WERI-Rb-1 (cell line): ENCODE results near the gene ZNF814.
"Not testable (repeated sequence)": the region's sequence is repeated elsewhere in the genome, so short reads cannot be mapped to it uniquely, and the experiment has no call there.

Experiments
- DNase-seq: peaks from one replicate; pipeline ENCODE4 v3.0.0-alpha.2; 2020
- H3K27ac ChIP-seq: fragments of 250-450 bp; sonication (Bioruptor Pico); 2 replicates; pipeline ENCODE4 v1.5.1; 2020; ENCODE audit warnings: mild to moderate bottlenecking, moderate library complexity
- H3K27me3 ChIP-seq: fragments of 250-450 bp; sonication (Bioruptor Pico); 2 replicates; pipeline ENCODE4 v1.5.1; 2021; ENCODE audit warnings: mild to moderate bottlenecking, low read depth, moderate library complexity; ENCODE audit not compliant: insufficient read depth, severe bottlenecking
- H3K36me3 ChIP-seq: fragments of 250-450 bp; sonication (Bioruptor Pico); 2 replicates; pipeline ENCODE4 v1.5.1; 2020; ENCODE audit warnings: mild to moderate bottlenecking, moderate library complexity
- H3K4me3 ChIP-seq: 2 replicates; pipeline ENCODE4 v1.5.1; 2011; ENCODE audit warnings: low read depth, mild to moderate bottlenecking, control low read depth, low read length
- H3K9me3 ChIP-seq: fragments of 250-450 bp; sonication (Bioruptor Pico); 2 replicates; pipeline ENCODE4 v1.5.1; 2021; ENCODE audit warnings: mild to moderate bottlenecking, moderate library complexity; ENCODE audit not compliant: severe bottlenecking
- TF ChIP-seq, protein P1 (sequence below): IDR thresholded peaks from 2 replicates; pipeline ENCODE4 v1.5.1; 2011; ENCODE audit warnings: low read depth, mild to moderate bottlenecking, control low read depth, inconsistent platforms, low read length

The ZNF814 gene

DNA sequence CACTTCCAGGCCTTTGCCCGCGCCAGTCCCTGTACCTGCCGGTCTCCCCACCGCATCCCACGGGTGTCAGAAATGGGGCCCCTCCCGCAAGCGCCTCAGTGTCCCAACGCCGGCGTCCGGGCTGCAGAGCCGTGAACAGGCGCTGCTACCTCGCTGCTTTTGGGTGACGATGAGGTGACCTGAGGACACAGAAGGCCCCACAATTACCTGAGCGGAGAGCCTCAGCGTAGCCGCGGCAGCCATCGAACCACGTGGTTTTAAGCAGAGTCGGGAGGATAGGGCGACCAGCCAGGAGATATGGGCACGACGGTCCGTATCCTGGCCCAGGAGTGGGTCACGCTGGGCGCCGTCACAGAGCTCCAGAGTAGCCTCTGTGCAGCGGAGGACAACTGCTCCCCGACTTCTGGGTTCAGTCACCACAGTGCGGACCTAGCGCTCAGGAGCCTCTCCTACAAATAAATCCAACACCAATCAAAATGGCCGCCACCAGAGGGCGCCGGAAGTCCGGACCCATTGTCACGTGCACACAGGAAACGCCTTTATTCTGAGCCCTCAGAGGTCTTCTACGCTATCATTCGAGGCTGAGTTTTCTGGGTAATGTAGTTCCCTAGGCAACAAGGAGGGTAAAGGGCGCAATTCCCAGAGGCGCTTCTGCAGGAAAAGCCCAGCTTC, at the start of gene ZNF814:
TSS of gene ZNF814 (minus strand) at position 478 of the 672 bp plus-strand sequence. CDS start at position 243, 235 bp downstream.
- Histone ChIP-seq H3K36me3 (peaks cover 31% of the 10 kb centered on the region), H3K27me3 (no peaks in the 10 kb centered on the region), H3K4me3 (peak within 1 kb of the TSS; percentile 99), H3K9me3 (peaks cover 4% of the 10 kb centered on the region), H3K27ac (peak within 1 kb of the TSS; percentile 88)
- TF ChIP-seq, protein P1, sequence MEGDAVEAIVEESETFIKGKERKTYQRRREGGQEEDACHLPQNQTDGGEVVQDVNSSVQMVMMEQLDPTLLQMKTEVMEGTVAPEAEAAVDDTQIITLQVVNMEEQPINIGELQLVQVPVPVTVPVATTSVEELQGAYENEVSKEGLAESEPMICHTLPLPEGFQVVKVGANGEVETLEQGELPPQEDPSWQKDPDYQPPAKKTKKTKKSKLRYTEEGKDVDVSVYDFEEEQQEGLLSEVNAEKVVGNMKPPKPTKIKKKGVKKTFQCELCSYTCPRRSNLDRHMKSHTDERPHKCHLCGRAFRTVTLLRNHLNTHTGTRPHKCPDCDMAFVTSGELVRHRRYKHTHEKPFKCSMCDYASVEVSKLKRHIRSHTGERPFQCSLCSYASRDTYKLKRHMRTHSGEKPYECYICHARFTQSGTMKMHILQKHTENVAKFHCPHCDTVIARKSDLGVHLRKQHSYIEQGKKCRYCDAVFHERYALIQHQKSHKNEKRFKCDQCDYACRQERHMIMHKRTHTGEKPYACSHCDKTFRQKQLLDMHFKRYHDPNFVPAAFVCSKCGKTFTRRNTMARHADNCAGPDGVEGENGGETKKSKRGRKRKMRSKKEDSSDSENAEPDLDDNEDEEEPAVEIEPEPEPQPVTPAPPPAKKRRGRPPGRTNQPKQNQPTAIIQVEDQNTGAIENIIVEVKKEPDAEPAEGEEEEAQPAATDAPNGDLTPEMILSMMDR, result no peak
- DNase-seq, result peak; percentile 92

DNA sequence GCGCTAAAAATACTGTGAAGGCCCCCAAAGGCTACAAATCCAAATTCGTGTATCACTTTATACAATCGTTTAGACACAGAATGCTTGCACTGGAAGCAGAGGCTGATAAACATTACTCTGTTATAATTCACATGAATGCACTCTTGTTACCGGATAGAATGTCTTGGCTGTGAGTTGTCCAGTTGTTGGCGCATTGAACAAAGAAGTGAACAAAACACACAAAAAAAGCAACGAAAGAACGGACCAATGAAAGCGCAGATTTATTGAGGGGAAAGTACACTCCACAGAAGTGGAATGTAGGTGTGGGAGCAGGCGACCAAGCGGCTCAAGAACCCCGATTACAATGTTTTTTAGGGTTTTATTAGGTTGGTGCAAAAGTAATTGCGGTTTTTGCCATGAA, 46.9 kb upstream of the ZNF814 start:
- H3K27me3 ChIP-seq, result no peaks in the 10 kb centered on the region
- TF ChIP-seq, protein P1, result no peak
- no peak overlapping the region for H3K4me3 ChIP-seq
- H3K9me3 ChIP-seq, result peaks cover 5% of the 10 kb centered on the region
- H3K27ac ChIP-seq, result no peak overlapping the region
- H3K36me3 ChIP-seq, result peaks cover 61% of the 10 kb centered on the region
- DNase-seq, result no peak

DNA sequence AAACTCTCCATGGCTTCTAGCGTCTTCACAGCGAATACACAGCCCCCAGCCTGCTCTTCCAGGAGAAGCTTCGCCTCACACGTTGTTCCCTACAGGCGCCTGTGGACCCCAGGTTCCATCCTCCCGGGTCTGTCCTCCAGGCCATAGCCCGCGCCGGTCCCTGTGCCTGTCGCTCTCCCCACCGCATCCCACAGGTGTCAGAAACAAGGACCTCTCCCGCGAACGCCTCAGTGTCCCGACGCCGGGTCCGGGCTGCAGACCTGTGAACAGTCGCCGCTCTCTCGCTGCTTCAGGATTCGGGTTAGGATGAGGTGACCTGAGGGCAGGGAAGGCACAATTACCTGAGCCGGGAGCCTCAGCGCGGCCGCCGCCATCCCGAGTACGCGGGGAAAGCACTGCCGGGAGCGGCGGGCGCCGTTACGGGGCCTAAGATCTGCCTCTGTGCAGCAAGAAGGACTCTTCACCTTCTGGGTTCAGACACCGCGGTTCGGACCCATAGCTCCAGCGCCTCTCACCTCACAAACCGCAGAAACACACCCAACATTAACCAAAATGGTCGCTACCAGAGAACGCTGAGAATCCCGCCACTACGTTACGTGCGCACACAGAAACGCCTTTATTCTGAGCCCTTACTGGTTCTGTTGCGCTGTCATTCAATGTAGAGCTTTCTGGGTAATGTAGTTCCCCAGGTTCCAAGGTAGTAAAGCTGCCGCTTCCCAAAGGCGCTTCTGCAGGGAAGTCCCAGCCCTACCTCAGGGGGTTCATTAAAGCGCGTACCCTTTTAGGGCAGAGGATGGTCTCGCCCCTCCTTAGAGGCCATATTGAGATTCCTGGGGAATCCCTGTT, 46.2 kb upstream of the ZNF814 start, which contains the start of gene ZNF418:
TSS of gene ZNF418 (minus strand) at position 583 of the 846 bp plus-strand sequence. CDS start 1,580 bp downstream, outside the sequence.
- Histone ChIP-seq H3K27ac (peak within 1 kb of the TSS; percentile 87), H3K4me3 (peak within 1 kb of the TSS; percentile 88), H3K36me3 (peaks cover 64% of the 10 kb centered on the region), H3K27me3 (no peaks in the 10 kb centered on the region), H3K9me3 (peaks cover 6% of the 10 kb centered on the region)
- peak; percentile 77 for DNase-seq
- TF ChIP-seq, protein P1, result no peak

DNA sequence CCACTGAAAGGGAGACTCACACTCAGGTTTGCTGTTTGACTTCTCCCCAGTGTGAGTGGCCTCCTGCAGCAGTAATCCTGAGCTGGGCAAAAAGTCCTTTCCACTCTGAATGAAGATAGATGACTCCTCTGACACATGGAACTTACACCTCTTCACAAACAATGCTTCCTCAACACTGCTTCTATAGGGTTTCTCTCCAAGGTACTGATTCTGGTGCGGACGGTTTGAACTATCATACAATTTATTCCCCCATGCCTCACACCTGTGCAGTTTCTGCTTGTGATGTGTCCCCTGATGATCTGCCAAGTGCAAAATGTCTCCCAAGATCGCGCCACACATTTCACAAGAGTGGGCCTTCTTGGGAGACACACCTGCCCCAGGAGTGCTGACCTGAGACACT, 38.8 kb upstream of the ZNF814 start:
- Histone ChIP-seq H3K4me3 (no peak overlapping the region), H3K9me3 (peaks cover 9% of the 10 kb centered on the region), H3K27me3 (no peaks in the 10 kb centered on the region), H3K27ac (no peak overlapping the region), H3K36me3 (peaks cover 88% of the 10 kb centered on the region)
- DNase-seq, result no peak
- TF ChIP-seq, protein P1, result no peak

DNA sequence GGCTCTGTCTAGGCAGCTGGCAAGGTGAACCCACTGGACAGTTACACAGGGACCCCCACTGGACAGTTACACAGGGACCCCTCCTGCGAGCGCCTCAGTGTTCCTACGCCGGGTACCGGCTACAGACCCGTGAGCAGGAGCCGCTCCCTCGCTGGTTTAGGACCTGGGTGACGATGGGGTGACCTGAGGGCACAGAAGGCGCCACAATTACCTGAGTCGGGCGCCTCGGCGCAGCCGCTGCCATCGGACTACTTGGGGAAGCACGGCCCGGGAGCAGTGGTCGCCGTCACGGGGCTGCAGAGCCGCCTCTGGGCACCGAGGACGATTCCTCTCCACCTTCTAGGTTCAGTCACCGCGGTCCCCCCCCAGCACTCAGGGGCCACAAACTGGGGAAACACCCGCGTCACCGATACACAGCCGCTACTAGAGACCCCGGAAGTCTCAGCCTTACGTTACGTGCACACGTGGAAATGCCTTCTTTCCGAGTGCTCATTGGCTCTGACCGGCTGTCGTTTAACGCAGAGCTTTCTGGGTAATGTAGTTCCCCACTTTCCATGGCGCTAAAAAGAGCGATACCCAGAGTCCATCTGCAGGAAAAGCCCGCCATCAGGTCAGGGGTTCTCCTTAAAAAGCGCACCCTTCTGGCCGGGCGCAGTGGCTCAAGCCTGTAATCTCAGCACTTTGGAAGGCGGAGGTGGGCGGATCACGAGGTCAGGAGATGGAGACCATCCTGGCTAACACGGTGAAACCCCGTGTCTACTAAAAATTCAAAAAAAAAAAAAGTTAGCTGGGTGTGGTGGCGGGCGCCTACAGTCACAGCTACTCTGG, 27.5 kb upstream of the ZNF814 start, which contains the start of gene ZNF417:
TSS of gene ZNF417 (minus strand) at position 425 of the 828 bp plus-strand sequence. CDS start at position 244, 181 bp downstream.
- peak; percentile 94 for DNase-seq
- H3K4me3 ChIP-seq, result peak within 1 kb of the TSS; percentile 87
- H3K36me3 ChIP-seq, result peaks cover 40% of the 10 kb centered on the region
- not testable (repeated sequence) for H3K27me3 ChIP-seq, H3K9me3 ChIP-seq
- TF ChIP-seq, protein P1, result peak; percentile 30; the same call in 1 of the 2 replicates
- peak within 1 kb of the TSS; percentile 68 for H3K27ac ChIP-seq
